ENCODE results near the gene FAM193B.

Gene FAM193B

GRCh38 chr5:177554474-177555111, at the start of gene FAM193B:
FAM193B (minus strand) TSS chr5:177554563; CDS start chr5:177554458, 105 bp downstream.
- DNase-seq (ENCODE audit: low read depth, low spot score) = peak; percentile 96

- DNase-seq (ENCODE audit: low read depth, low spot score) = peak; percentile 2
These were observed 49.8 kb upstream of the FAM193B start for GRCh38 chr5:177604116-177604521.

DNA sequence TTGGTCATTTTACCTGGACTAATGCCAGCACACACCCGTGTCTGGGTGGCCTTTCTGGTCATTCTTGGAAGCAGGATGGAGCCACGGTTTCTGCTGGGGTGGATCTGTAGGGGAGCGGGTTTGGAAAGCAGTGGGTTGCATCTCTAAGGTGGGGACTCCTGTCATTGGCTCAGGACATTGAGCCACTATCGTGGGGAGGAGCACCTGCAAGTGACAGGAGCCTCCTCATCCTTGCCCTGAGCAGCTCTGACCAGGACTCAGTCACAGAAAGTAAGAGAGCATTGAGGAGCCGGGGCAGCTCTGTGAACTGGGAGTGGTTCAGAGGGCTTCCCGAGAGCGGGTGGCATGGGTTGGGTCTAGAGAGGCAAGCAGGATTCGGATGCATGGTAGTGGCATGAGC, 49.3 kb upstream of the FAM193B start:
- no peak for DNase-seq (ENCODE audit: low read depth, low spot score)

DNA sequence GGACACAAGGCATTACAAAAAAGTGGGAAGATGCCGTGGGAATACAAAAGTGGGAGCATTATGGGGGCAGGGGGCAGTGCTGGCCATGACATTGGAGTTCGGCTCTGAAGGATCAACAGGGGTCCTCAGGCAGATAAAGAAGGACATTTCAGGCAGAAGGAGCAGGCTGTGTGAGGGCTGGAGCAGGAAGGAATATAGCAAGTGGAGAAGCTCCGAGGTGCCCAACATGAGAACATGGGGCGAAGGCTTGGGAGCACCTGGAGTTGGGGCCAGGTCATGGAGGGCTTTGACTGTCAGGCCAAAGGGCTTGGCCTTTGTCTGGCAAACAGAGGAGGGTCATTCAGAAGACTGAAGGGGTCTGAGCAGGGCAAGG, 48.1 kb upstream of the FAM193B start:
- DNase-seq (ENCODE audit: low read depth, low spot score) = no peak

DNA sequence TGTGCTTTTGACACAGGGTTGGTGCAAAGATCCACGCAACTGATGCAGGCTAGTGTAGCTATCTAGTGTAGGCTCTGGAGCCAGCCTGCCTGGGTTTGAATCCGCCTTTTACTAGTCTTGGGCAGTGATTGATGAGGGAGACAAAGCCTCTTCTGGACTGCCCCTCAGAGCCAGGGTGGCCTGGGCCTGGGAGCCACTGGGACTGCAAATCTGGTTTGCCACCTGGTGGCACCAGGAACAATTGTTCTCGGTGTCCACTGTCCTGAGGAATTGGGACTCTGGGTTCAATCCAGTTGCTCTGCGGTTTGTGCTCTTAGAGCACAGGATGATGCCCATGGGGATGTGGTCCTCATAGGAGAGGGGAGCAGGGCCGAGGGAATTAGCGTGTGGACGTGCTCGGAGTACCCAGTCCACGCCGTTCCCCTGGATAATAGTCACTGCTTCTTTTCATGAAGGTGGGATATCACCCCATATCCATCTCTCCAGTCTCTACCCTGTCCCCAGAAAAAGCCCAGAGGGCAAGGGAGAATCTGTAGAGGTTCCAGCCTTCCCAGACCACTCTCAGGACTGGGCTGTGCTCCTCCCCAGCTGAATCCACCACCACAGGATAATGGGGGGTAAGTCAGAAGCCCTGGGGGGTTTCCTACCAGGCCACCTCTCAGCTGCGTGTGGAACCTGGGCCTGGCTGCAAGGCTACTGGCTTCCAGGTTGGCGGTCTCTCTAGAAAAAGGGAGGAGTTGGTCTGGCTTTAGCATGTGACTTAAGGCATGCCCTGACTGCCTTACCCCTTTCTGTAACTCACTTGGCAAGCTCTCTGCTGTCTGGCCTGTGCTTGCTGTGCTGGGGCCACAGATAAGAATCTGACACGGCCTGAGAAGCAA, 47.5 kb upstream of the FAM193B start:
- peak; percentile 44 for DNase-seq (ENCODE audit: low read depth, low spot score)

- DNase-seq (ENCODE audit: low read depth, low spot score) = no peak
These were observed 46.8 kb upstream of the FAM193B start for GRCh38 chr5:177601126-177601525.

- DNase-seq (ENCODE audit: low read depth, low spot score) = peak; percentile 9
These were observed 46.2 kb upstream of the FAM193B start for GRCh38 chr5:177600508-177601018.

- peak; percentile 76 for DNase-seq (ENCODE audit: low read depth, low spot score)
These were observed 45.6 kb upstream of the FAM193B start, which contains the start of gene B4GALT7 for GRCh38 chr5:177599731-177600507. B4GALT7 (plus strand) TSS chr5:177600132; CDS start chr5:177600211, 79 bp downstream.

DNA sequence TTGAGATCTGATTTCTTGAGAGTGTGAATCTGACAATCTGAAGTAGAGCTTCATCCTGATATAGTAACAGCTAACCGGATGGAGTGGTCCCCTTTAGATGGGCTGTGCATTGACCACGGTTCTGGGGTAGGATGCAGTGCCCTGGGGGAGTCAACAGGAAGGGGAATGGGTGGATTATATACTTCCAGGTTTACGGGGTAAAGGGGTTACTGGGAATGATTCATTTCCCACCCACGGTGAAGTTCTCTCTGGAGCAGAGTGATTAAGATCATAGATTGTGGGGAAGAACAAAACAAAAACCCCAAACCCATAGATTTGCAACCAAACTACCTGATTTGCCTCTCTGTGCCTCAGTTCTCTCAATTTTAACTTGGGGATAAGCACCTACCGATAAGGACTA, 44.1 kb upstream of the FAM193B start:
- DNase-seq (ENCODE audit: low read depth, low spot score) = no peak

DNA sequence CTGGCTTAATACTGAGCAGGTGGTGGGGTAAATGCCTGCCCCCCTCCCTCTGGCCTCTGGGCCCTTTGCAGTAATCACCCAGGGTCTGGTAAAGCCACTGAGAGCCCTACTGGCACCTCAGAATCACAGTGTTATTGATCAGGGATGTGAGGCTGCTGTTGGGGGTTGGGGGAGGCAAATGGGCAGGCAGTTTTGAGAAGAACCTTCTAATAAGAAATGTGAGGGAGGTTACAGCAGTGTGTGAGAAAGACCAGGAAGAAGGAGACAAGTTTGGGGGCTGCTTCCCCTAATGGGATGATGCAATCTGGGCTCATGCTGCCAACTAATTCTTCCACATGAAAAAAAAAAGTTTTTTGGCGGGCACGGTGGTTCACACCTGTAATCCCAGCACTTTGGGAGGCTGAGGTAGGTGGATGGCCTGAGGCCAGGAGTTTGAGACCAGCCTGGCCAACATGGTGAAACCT, 42.4 kb upstream of the FAM193B start:
- DNase-seq (ENCODE audit: low read depth, low spot score) = no peak

DNA sequence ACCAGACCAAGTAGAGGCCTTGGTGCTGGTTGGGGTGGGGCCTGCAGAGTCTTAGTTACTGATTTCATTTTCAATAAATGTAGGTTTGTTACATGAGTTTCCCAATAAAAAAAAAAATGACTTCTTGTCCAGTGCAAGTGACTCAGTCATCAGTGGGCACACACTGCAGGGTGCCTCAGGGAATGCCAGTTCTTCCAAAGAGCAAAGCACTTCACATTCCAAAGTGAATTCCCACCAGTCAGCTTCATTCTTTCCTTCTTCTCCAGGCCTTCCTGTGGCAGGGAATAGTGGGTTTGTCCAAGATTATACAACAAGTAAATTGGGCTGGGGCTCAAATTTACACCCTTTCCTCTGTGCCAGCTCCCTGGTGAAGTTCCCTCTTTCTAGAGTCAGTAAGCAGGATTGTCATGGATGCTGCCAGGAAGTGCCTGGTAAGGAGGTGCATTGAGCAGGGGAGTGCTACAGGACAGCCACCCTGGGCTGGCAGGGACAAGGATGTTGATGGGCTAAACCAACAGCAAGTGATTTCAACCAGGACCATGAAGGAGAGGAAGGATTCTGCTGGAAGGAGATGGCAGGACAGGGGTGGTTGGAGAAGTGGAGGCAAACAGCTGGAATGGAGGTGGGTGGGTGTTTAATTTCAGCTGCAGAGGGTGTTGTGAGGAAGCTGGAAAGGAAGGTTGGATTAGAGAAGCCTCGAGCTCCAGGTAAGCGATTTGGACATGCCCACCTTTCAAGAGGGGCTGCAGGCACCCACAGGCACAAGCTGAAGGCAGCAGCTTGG, 41.8 kb upstream of the FAM193B start:
- no peak for DNase-seq (ENCODE audit: low read depth, low spot score)

DNA sequence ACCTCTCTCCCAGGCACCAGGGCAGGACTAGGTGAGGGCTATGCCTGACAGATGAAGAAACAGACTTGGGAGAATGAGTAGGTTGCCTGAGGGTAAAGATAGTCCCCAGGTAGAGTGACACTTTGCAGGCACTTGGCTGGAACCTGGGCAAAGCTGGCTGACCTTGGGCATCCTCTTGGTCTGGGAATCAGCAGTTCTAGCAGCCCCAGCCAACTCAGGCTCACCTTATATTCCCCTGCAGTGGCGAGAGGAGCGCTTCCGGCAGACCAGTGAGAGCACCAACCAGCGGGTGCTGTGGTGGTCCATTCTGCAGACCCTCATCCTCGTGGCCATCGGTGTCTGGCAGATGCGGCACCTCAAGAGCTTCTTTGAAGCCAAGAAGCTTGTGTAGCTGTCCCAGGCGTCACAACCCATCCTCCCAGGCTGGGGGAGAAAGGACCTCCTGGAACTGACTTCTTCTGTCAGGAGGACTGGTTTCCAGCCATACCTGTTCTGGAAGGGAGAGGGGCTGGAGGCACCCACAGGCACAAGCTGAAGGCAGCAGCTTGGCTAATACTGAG, 40.7 kb upstream of the FAM193B start:
- no peak for DNase-seq (ENCODE audit: low read depth, low spot score)

- no peak for DNase-seq (ENCODE audit: low read depth, low spot score)
These were observed 39.7 kb upstream of the FAM193B start for GRCh38 chr5:177594071-177594470.

DNA sequence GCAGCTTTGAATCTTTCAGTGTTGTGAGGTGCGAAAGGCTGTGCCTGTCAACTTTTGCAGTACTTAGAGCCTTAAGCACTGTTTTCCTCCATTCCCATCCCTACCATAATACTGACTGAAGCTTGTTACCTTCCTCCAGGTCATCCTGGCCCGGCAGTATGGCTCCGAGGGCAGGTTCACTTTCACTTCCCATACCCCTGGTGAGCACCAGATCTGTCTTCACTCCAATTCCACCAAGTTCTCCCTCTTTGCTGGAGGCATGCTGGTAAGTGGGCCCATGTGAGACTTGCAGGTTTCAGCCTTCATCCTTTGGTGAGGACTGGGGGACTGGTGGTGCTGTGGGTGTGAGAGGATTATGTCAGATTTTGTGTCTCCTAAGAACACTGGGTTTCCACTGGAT, 39.1 kb upstream of the FAM193B start:
- no peak for DNase-seq (ENCODE audit: low read depth, low spot score)

GRCh38 chr5:177592905-177593304, 38.5 kb upstream of the FAM193B start:
- DNase-seq (ENCODE audit: low read depth, low spot score) = no peak

DNA sequence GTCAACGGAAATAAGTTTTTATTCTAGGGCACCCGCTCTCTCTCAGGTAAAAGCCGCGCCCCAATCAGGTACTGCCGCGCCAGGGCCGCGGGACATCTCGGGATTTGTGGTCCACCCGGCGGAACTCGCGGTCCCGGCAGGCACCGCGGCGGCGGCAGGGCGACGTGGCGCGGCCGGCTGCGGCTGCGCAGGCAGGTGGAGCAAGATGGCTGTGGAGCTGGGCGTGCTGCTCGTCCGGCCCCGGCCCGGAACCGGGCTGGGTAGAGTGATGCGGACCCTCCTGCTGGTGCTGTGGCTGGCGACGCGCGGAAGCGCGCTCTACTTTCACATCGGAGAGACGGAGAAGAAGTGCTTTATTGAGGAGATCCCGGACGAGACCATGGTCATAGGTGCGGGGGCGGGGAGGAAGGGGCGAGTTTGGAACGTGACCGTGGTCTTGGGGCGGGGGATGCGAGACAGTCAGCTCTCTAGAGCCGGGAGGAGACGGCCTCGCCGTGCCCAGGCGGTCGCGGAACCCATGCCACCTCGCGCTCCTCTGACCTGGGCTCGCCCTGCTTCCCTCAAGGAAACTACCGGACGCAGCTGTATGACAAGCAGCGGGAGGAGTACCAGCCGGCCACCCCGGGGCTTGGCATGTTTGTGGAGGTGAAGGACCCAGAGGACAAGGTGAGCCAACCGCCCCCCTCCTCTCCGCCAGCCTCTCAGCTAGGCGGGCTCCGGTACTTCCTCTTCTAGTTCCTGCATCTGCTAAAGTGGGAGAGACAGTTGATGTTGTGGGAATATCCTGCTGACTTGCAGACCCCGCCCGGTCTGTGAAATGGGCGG, 37.9 kb upstream of the FAM193B start, which contains the start of gene TMED9:
Gene TMED9, plus strand, starts transcription at position 194 of the 825 bp plus-strand sequence. Its CDS starts 12 bp downstream, at position 206.
- peak; percentile 91 for DNase-seq (ENCODE audit: low read depth, low spot score)

DNA sequence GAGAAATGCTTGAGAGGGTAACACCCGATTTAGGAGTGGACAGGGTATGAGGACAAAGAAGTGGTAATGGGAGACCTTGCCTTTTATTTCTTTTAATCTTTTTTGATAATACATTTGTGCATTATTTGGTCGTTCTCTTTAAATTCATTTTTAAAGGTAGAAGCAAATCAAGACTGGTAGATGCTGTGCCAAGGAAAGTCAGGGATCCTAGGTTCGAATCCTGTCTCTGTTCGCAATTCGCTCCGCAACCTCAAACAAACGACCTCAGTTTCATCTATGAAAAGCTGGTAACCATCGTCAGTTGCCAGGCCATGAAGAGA, 37.3 kb upstream of the FAM193B start:
- DNase-seq (ENCODE audit: low read depth, low spot score) = no peak

DNA sequence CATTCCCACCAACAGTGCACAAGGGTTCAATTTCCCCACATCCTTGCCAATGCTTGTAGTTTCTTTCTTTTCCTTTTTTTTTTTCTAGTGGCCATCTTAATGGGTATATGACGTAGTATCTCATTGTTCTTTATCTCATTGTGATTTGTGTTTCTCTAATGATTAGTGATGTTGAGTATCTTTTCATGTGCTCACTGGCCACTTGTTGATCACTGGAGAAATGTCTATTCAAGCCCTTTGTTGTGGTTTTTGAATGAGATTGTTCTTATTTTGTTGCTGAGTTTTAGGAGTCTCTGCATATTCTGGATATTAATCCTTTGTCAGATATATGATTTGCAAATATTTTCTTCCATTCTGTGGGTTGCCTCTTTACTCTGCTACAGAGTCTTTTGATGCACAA, 36.0 kb upstream of the FAM193B start:
- no peak for DNase-seq (ENCODE audit: low read depth, low spot score)

DNA sequence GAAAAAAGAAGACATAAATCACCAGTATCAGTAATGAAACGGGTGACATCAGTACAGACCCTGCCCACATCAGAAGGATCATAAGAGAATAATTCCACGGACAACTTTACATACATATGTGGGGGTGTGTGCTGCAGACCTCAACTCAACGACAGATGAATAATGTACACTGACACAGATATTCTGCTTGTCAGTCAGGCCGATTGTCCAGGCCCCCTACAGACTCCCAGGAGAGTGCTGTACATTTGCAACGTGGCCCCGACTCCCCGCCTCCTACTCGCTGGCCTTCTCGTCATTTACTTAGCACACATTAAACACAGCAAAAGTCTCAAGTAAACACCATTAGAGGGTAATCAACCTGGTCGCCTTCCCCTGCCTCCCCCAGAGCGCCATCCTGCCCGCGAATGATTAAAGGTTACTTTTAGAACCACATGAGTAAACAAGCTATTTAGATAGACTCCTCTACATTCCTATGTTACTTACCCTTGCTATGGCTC, 34.1 kb upstream of the FAM193B start:
- no peak for DNase-seq (ENCODE audit: low read depth, low spot score)

GRCh38 chr5:177578316-177578715, 24.0 kb upstream of the FAM193B start:
- DNase-seq (ENCODE audit: low read depth, low spot score) = no peak
